Endothelial cell (in vitro differentiated cells): Measurements from ENCODE around the gene ADH1B. TPM values are rescaled to one million over a fixed set of nuclear protein-coding genes. Genes with fewer than 3 reads are reported as not detected.
"Not testable (repeated sequence)": the region's sequence is repeated elsewhere in the genome, so short reads cannot be mapped to it uniquely, and the experiment has no call there.

Experiments used
- DNase-seq: peaks from one replicate; pipeline ENCODE4 v3.0.0; 2021; ENCODE audit warnings: low spot score
- H3K27ac Mint-ChIP-seq: one replicate; pipeline ENCODE4 v1.8.0; 2021; ENCODE audit warnings: mixed read lengths, inconsistent platforms; ENCODE audit not compliant: unreplicated experiment
- H3K27me3 Mint-ChIP-seq: one replicate; pipeline ENCODE4 v1.8.0; 2021; ENCODE audit warnings: mild to moderate bottlenecking, moderate library complexity, mixed read lengths, inconsistent platforms; ENCODE audit not compliant: unreplicated experiment
- H3K36me3 Mint-ChIP-seq: one replicate; pipeline ENCODE4 v1.8.0; 2021; ENCODE audit warnings: mild to moderate bottlenecking, low read depth, mixed read lengths, inconsistent platforms; ENCODE audit not compliant: unreplicated experiment
- H3K4me1 Mint-ChIP-seq: one replicate; pipeline ENCODE4 v1.8.0; 2021; ENCODE audit warnings: mild to moderate bottlenecking, mixed read lengths, inconsistent platforms; ENCODE audit not compliant: unreplicated experiment
- H3K4me3 Mint-ChIP-seq: one replicate; pipeline ENCODE4 v1.8.0; 2021; ENCODE audit warnings: mild to moderate bottlenecking, mixed read lengths, inconsistent platforms; ENCODE audit not compliant: unreplicated experiment
- H3K9me3 Mint-ChIP-seq: one replicate; pipeline ENCODE4 v1.8.0; 2021; ENCODE audit warnings: mixed read lengths, inconsistent platforms; ENCODE audit not compliant: unreplicated experiment
- total RNA-seq: library from RNA; stranded (reverse); fragmentation: NEBNext Ultra II Directional; extraction: Animal tissue kit (Norgen Biotek cat#: 25700); gene quantifications from one replicate; pipeline ENCODE4 v1.2.1, GENCODE V29; 2021; ENCODE audit not compliant: unreplicated experiment
- TF ChIP-seq, protein P1 (sequence below): fragments of 200-600 bp; sonication (generic); IDR thresholded peaks from one replicate; pipeline ENCODE4 v1.5.0; 2021; ENCODE audit warnings: antibody characterized with exemption; ENCODE audit not compliant: unreplicated experiment

The ADH1B gene
- total RNA-seq, 1 donor from 2014 or later = not detected

DNA sequence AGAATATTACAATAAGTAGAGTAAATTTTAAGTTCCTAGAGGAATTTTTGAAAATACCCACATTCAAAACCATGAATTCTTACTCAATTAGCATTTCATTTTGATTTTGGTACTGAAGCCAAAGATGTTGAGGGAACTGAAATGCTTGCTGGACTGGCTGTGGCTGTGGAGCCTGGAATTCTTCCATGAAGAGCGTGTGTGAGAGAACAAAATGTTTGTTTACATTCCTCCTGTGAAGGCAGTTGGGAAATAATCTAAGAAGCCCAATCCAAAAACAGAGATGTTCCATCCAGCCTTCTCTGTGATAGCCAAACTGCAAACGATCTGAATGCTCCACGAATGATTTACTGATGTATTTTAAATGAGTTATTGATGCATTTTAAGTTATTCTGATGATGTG, 3.8 kb upstream of the ADH1B start:
- H3K4me3 Mint-ChIP-seq = no peak overlapping the region
- no peak for DNase-seq
- no peaks in the 10 kb centered on the region for H3K27me3 Mint-ChIP-seq
- no peaks in the 10 kb centered on the region for H3K9me3 Mint-ChIP-seq
- H3K27ac Mint-ChIP-seq = no peak overlapping the region
- TF ChIP-seq, protein P1, sequence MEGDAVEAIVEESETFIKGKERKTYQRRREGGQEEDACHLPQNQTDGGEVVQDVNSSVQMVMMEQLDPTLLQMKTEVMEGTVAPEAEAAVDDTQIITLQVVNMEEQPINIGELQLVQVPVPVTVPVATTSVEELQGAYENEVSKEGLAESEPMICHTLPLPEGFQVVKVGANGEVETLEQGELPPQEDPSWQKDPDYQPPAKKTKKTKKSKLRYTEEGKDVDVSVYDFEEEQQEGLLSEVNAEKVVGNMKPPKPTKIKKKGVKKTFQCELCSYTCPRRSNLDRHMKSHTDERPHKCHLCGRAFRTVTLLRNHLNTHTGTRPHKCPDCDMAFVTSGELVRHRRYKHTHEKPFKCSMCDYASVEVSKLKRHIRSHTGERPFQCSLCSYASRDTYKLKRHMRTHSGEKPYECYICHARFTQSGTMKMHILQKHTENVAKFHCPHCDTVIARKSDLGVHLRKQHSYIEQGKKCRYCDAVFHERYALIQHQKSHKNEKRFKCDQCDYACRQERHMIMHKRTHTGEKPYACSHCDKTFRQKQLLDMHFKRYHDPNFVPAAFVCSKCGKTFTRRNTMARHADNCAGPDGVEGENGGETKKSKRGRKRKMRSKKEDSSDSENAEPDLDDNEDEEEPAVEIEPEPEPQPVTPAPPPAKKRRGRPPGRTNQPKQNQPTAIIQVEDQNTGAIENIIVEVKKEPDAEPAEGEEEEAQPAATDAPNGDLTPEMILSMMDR = no peak
- H3K4me1 Mint-ChIP-seq = peaks cover 10% of the 10 kb centered on the region
- no peaks in the 10 kb centered on the region for H3K36me3 Mint-ChIP-seq

DNA sequence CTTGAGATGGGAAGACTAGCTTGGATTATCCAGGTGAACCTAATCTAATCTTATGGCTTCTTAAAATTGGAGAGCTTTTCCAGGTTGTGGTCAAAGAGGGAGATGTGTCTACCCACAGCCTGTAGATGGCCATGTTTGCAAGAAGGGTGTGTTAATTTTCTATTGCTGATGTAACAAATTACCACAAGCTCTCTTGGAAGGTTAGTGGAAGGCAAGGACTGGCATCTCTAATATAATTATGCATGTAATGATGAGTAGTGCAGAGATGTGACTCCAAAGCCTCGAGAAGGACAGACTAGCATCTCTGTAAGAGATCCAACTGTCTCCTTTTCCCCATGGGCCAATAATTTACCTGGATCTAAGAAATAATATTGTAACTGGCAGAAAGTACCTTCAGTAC, 3.2 kb upstream of the ADH1B start:
- TF ChIP-seq, protein P1 = no peak
- H3K27me3 Mint-ChIP-seq = no peaks in the 10 kb centered on the region
- no peak overlapping the region for H3K27ac Mint-ChIP-seq

DNA sequence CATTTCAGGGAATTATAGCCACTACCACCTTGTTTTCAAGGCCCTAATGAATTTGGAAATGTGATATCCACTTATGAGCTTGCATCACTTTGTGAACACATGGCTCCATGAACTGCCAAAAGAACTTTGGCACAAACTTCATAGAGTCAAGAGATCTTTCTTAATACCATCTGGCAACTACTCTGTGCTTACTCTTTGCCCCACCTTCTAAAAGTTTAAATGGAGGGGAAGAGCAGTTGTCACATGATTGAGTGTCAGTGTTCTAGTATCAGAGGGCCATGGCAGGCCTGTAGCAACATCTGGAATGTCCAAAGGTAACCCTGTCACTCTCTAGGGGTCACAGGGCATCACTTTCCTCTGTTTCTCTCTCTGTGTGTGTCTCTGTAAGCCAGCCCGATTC, 2.6 kb upstream of the ADH1B start:
- H3K4me1 Mint-ChIP-seq = peaks cover 10% of the 10 kb centered on the region
- no peaks in the 10 kb centered on the region for H3K36me3 Mint-ChIP-seq
- H3K27ac Mint-ChIP-seq = no peak overlapping the region
- no peaks in the 10 kb centered on the region for H3K27me3 Mint-ChIP-seq
- TF ChIP-seq, protein P1 = no peak
- no peaks in the 10 kb centered on the region for H3K9me3 Mint-ChIP-seq
- no peak overlapping the region for H3K4me3 Mint-ChIP-seq
- no peak for DNase-seq

More for the DNA sequence above, 3.2 kb upstream of the ADH1B start:
- Mint-ChIP-seq H3K4me3 (no peak overlapping the region), H3K4me1 (peaks cover 10% of the 10 kb centered on the region), H3K36me3 (no peaks in the 10 kb centered on the region), H3K9me3 (no peaks in the 10 kb centered on the region)
- no peak for DNase-seq

DNA sequence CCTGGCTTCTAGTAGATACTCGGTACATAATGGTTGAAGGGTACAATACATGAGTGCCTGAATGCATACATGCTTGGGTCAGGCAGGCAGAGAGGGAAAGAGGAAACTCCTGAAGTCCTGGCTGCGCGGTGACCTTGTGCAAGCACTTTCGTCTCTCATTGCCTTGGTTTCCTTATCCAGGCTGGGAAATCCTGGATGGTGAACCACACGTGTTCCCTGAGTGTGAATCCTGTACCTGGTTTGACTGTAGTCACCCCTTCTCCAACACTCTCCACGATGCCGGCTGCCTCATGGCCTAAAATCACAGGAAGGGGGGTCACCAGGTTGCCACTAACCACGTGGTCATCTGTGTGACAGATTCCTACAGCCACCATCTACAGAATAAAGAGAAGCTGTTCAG, 3.4 kb downstream of the ADH1B start:
- H3K9me3 Mint-ChIP-seq, H3K36me3 Mint-ChIP-seq, DNase-seq, H3K27me3 Mint-ChIP-seq, H3K4me3 Mint-ChIP-seq, H3K27ac Mint-ChIP-seq: not testable (repeated sequence)
- peaks cover 13% of the 10 kb centered on the region for H3K4me1 Mint-ChIP-seq

DNA sequence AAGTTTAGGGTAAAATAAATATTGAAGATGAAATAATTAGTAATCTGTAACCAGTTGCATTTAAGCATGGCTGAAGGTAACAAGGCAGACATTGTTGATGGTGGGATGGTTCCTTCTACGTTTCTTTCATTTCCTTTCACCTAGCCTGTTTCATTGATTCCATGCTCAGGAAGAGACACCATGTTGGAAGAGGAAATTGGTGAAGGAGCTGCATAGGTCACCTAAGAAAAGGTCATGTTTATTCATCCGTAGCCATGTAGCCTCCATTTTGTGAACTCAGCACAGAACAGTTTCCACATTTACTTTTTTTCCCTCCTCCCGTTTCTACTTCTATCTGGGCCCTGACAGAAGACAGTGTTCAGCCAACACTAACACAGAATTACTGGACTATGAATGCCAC, 3.8 kb downstream of the ADH1B start:
- no peak overlapping the region for H3K27ac Mint-ChIP-seq
- H3K27me3 Mint-ChIP-seq = no peaks in the 10 kb centered on the region
- peaks cover 13% of the 10 kb centered on the region for H3K4me1 Mint-ChIP-seq
- TF ChIP-seq, protein P1 = no peak
- no peak overlapping the region for H3K4me3 Mint-ChIP-seq
- H3K36me3 Mint-ChIP-seq = no peaks in the 10 kb centered on the region
- no peak for DNase-seq
- H3K9me3 Mint-ChIP-seq = no peaks in the 10 kb centered on the region

DNA sequence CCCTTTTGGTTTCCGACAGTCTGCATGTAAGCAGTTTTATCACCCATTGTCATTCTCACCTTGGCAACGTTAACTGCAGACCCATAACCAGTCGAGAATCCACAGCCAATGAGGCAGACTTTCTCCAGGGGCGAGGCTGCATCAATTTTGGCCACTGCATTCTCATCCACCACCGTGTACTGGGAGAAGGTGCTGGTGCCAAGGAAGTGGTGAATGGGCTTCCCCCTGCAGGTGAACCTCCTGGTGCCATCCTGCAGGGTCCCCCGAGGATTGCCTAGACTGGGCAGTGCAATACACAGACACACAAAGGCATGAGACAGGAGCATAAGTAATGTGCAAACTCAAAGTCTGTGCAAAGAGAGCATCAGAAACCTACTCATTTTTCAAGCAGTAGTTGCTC, 5.4 kb downstream of the ADH1B start:
- Mint-ChIP-seq H3K27ac (no peak overlapping the region), H3K27me3 (no peaks in the 10 kb centered on the region), H3K36me3 (no peaks in the 10 kb centered on the region), H3K9me3 (no peaks in the 10 kb centered on the region), H3K4me1 (peaks cover 3% of the 10 kb centered on the region), H3K4me3 (no peak overlapping the region)
- no peak for DNase-seq
- TF ChIP-seq, protein P1 = no peak
